Neural cell (in vitro differentiated cells): Measurements from ENCODE around the gene SSBP1. TPM values are rescaled to one million over a fixed set of nuclear protein-coding genes. Genes with fewer than 3 reads are reported as not detected.

Experiments used
- H2AFZ ChIP-seq: fragments of 200-600, 300-800 bp; sonication (generic), shearing (Covaris generic); 2 replicates; pipeline ENCODE4 v1.6.0; 2014; ENCODE audit warnings: low read depth, mild to moderate bottlenecking, antibody characterized with exemption, low read length, moderate library complexity
- H3F3A ChIP-seq: fragments of 200-600 bp; shearing (Covaris generic); 2 replicates; pipeline ENCODE4 v1.6.1; 2016; ENCODE audit warnings: mild to moderate bottlenecking, moderate library complexity, mixed read lengths, antibody characterized with exemption, low read length; ENCODE audit not compliant: insufficient read depth, poor library complexity, severe bottlenecking
- H3K27ac ChIP-seq: fragments of 200-600, 300-800 bp; sonication (generic), shearing (Covaris generic); 2 replicates; pipeline ENCODE4 v1.5.1; 2014; ENCODE audit warnings: mild to moderate bottlenecking, low read length, moderate library complexity
- H3K27me3 ChIP-seq: fragments of 300-800, 200-600 bp; sonication (generic), shearing (Covaris generic); 2 replicates; pipeline ENCODE4 v1.6.0; 2014; ENCODE audit warnings: mild to moderate bottlenecking, low read depth, low read length, moderate library complexity; ENCODE audit not compliant: insufficient read depth
- H3K36me3 ChIP-seq: fragments of 300-800, 200-600 bp; sonication (generic), shearing (Covaris generic); 2 replicates; pipeline ENCODE4 v1.5.1; 2014; ENCODE audit warnings: mild to moderate bottlenecking, antibody characterized with exemption, low read length, moderate library complexity; ENCODE audit not compliant: insufficient read depth
- H3K4me2 ChIP-seq: fragments of 300-800, 200-600 bp; sonication (generic), shearing (Covaris generic); 2 replicates; pipeline ENCODE4 v1.6.0; 2014; ENCODE audit warnings: mild to moderate bottlenecking, low read length
- H3K4me3 ChIP-seq: fragments of 300-800, 200-600 bp; sonication (generic), shearing (Covaris generic); 2 replicates; pipeline ENCODE4 v1.5.1; 2014; ENCODE audit warnings: mild to moderate bottlenecking, low read length, moderate library complexity
- H3K79me2 ChIP-seq: fragments of 200-600 bp; shearing (Covaris generic); replicated peaks from 2 replicates; pipeline ENCODE4 v1.6.0; 2014; ENCODE audit warnings: mild to moderate bottlenecking, low read length, moderate library complexity; ENCODE audit not compliant: insufficient read depth
- H3K9ac ChIP-seq: fragments of 300-800, 200-600 bp; sonication (generic), shearing (Covaris generic); 2 replicates; pipeline ENCODE4 v1.6.1; 2016; ENCODE audit warnings: mild to moderate bottlenecking, low read length, mixed read lengths
- H3K9me2 ChIP-seq: fragments of 200-600 bp; shearing (Covaris generic); 2 replicates; pipeline ENCODE4 v1.6.1; 2016; ENCODE audit warnings: mild to moderate bottlenecking, low read length, mixed read lengths; ENCODE audit not compliant: insufficient read depth
- H3K9me3 ChIP-seq: fragments of 200-600, 300-800 bp; sonication (generic), shearing (Covaris generic); 2 replicates; pipeline ENCODE4 v1.6.1; 2016; ENCODE audit warnings: mild to moderate bottlenecking, mixed run types, low read length, moderate library complexity, mixed read lengths
- H4K20me1 ChIP-seq: fragments of 200-600 bp; shearing (Covaris generic); 2 replicates; pipeline ENCODE4 v1.6.1; 2016; ENCODE audit warnings: mild to moderate bottlenecking, mixed run types; ENCODE audit not compliant: insufficient read depth
- CTCF ChIP-seq: fragments of 450-650 bp; IDR thresholded peaks from 2 replicates; pipeline ENCODE4 v1.5.1; 2014; ENCODE audit warnings: antibody characterized with exemption, mild to moderate bottlenecking, moderate library complexity; ENCODE audit not compliant: poor library complexity, severe bottlenecking
- EP300 ChIP-seq: fragments of 450-650 bp; conservative IDR thresholded peaks from 2 replicates; pipeline ENCODE4 v1.6.1; 2014; ENCODE audit warnings: antibody characterized with exemption, mild to moderate bottlenecking, moderate library complexity; ENCODE audit not compliant: poor library complexity, severe bottlenecking
- EZH2 ChIP-seq: fragments of 200-600, 300-800 bp; shearing (Covaris generic), sonication (generic); IDR thresholded peaks from 2 replicates; pipeline ENCODE4 v1.6.1; 2014; ENCODE audit warnings: antibody characterized with exemption, low read length, borderline replicate concordance, mild to moderate bottlenecking; ENCODE audit not compliant: insufficient read depth, poor library complexity, severe bottlenecking
- MXI1 ChIP-seq: fragments of 450-650 bp; conservative IDR thresholded peaks from 2 replicates; pipeline ENCODE4 v1.6.1; 2014; ENCODE audit warnings: antibody characterized with exemption, mild to moderate bottlenecking; ENCODE audit not compliant: poor library complexity, severe bottlenecking
- POLR2AphosphoS5 ChIP-seq: IDR thresholded peaks from 2 replicates; pipeline ENCODE4 v1.6.1; 2012
- RAD21 ChIP-seq: fragments of 450-650 bp; conservative IDR thresholded peaks from 2 replicates; pipeline ENCODE4 v1.6.1; 2014; ENCODE audit warnings: antibody characterized with exemption, mild to moderate bottlenecking, moderate library complexity
- SMC3 ChIP-seq: fragments of 450-650 bp; conservative IDR thresholded peaks from 2 replicates; pipeline ENCODE4 v1.6.1; 2014; ENCODE audit warnings: antibody characterized with exemption, mild to moderate bottlenecking, moderate library complexity; ENCODE audit not compliant: poor library complexity
- TAF1 ChIP-seq: IDR thresholded peaks from 2 replicates; pipeline ENCODE4 v1.6.1; 2012; ENCODE audit warnings: low read depth
- polyA plus RNA-seq: library from polyadenylated mRNA; depleted of rRNA; stranded (reverse); fragments of >200 nt; gene quantifications from 2 replicates; pipeline ENCODE4 v1.2.3, GENCODE V29; 2014
- TF ChIP-seq, protein P1 (sequence below): IDR thresholded peaks from 2 replicates; pipeline ENCODE4 v1.6.1; 2012; ENCODE audit warnings: borderline replicate concordance

The SSBP1 gene
- polyA plus RNA-seq, 1 donor from 2014 or later, result 296 TPM

- Histone ChIP-seq H4K20me1 (no peaks in the 10 kb centered on the region), H2AFZ (no peak overlapping the region), H3K36me3 (no peaks in the 10 kb centered on the region), H3K4me2 (no peak overlapping the region), H3K9ac (no peak overlapping the region), H3K27ac (no peak overlapping the region), H3K9me3 (no peaks in the 10 kb centered on the region), H3K79me2 (peaks cover 28% of the 10 kb centered on the region), H3K9me2 (no peaks in the 10 kb centered on the region), H3F3A (peaks cover 4% of the 10 kb centered on the region), H3K4me3 (no peak overlapping the region), H3K27me3 (no peaks in the 10 kb centered on the region)
- TF ChIP-seq CTCF (no peak), RAD21 (no peak), SMC3 (no peak), POLR2AphosphoS5 (no peak)
- TF ChIP-seq, protein P1, sequence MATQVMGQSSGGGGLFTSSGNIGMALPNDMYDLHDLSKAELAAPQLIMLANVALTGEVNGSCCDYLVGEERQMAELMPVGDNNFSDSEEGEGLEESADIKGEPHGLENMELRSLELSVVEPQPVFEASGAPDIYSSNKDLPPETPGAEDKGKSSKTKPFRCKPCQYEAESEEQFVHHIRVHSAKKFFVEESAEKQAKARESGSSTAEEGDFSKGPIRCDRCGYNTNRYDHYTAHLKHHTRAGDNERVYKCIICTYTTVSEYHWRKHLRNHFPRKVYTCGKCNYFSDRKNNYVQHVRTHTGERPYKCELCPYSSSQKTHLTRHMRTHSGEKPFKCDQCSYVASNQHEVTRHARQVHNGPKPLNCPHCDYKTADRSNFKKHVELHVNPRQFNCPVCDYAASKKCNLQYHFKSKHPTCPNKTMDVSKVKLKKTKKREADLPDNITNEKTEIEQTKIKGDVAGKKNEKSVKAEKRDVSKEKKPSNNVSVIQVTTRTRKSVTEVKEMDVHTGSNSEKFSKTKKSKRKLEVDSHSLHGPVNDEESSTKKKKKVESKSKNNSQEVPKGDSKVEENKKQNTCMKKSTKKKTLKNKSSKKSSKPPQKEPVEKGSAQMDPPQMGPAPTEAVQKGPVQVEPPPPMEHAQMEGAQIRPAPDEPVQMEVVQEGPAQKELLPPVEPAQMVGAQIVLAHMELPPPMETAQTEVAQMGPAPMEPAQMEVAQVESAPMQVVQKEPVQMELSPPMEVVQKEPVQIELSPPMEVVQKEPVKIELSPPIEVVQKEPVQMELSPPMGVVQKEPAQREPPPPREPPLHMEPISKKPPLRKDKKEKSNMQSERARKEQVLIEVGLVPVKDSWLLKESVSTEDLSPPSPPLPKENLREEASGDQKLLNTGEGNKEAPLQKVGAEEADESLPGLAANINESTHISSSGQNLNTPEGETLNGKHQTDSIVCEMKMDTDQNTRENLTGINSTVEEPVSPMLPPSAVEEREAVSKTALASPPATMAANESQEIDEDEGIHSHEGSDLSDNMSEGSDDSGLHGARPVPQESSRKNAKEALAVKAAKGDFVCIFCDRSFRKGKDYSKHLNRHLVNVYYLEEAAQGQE, result no peak
Measured at GRCh38 chr7:141737118-141737835, 881 bp upstream of the SSBP1 start.

GRCh38 chr7:141738592-141739013 lies 445 bp downstream of the SSBP1 start:
- no peaks in the 10 kb centered on the region for H4K20me1 ChIP-seq
- H3K9me2 ChIP-seq, result no peaks in the 10 kb centered on the region
- no peaks in the 10 kb centered on the region for H3K36me3 ChIP-seq
- peak overlapping the region; percentile 75 for H3K4me3 ChIP-seq
- peak overlapping the region; percentile 85 for H3K4me2 ChIP-seq
- peaks cover 4% of the 10 kb centered on the region for H3F3A ChIP-seq
- H3K27me3 ChIP-seq, result no peaks in the 10 kb centered on the region
- H3K9me3 ChIP-seq, result no peaks in the 10 kb centered on the region
- H3K9ac ChIP-seq, result peak overlapping the region; percentile 83
- H2AFZ ChIP-seq, result peak overlapping the region; percentile 51
- H3K27ac ChIP-seq, result peak overlapping the region; percentile 87
- TF ChIP-seq MXI1, result peak; percentile 45
- TF ChIP-seq EZH2, result no peak
- H3K79me2 ChIP-seq, result peaks cover 28% of the 10 kb centered on the region

DNA sequence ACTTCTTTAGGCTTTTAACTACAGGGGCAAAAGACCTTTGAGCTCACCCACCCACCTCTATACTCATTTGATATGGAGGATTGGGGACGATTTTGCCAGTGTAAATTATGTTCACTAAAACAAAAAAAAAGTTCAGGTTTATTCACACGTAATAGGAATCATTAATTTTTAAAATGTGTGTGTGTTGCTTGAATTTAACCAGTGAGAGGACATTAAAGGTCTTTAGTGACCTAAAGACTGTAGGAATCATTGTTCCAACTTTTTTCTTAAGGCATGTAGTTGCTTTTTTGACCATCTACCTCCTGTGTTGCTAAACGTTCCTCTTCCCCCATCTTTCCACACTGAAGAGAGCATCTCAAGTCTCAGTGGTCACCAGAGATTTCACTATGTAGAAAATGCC lies 1.1 kb downstream of the SSBP1 start:
- Histone ChIP-seq H3K4me2 (peak overlapping the region; percentile 85), H3K27ac (no peak overlapping the region), H3K79me2 (peaks cover 28% of the 10 kb centered on the region)

More for the DNA sequence above, 1.1 kb downstream of the SSBP1 start:
- H3K9me2 ChIP-seq, result no peaks in the 10 kb centered on the region
- H3K36me3 ChIP-seq, result no peaks in the 10 kb centered on the region
- H3K9me3 ChIP-seq, result no peaks in the 10 kb centered on the region
- no peaks in the 10 kb centered on the region for H4K20me1 ChIP-seq
- TF ChIP-seq CTCF, result no peak
- no peak for TF ChIP-seq EZH2
- TF ChIP-seq, protein P1, result no peak
- TF ChIP-seq POLR2AphosphoS5, result no peak
- TF ChIP-seq RAD21, result no peak
- no peak for TF ChIP-seq MXI1
- TF ChIP-seq SMC3, result no peak
- no peak for TF ChIP-seq EP300
- TF ChIP-seq TAF1, result no peak
- no peak overlapping the region for H2AFZ ChIP-seq
- no peaks in the 10 kb centered on the region for H3K27me3 ChIP-seq
- H3K4me3 ChIP-seq, result peak overlapping the region; percentile 75
- H3F3A ChIP-seq, result peaks cover 4% of the 10 kb centered on the region
- peak overlapping the region; percentile 83 for H3K9ac ChIP-seq
